GM19372 (cell line): ENCODE results near the gene KIN.
"Not testable (repeated sequence)": the region's sequence is repeated elsewhere in the genome, so short reads cannot be mapped to it uniquely, and the experiment has no call there.

Experiments
- ATAC-seq: cut with Tn5 transposase; IDR thresholded peaks from one replicate; pipeline ENCODE4 v1.9.1; 2021; ENCODE audit warnings: mild to moderate bottlenecking, low read depth, moderate library complexity; ENCODE audit not compliant: unreplicated experiment

KIN gene

GRCh38 chr10:7797582-7797981, 9.8 kb upstream of the KIN start:
- ATAC-seq, result no peak

DNA sequence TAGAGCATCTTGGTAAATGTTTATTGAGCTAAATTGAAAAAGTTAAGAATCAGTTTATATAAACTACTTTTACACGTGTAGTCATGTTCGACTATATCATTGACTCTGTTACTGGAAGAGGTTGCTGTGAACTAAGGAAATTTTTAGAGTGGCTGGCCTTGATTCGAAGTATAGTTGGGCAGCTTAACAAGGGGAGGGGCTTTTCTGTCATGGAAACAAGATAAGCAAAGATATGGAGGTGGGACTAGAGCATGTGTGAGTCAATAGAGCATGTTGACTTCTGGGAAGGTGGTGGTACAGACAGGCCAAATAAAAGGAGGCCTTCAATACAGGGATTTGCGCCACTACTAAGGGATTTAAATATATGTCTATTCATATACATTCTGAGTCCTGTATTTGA, 7.8 kb upstream of the KIN start:
- no peak for ATAC-seq

- ATAC-seq, result no peak
Measured at GRCh38 chr10:7794251-7795026, 6.6 kb upstream of the KIN start.

GRCh38 chr10:7792541-7792940, 4.7 kb upstream of the KIN start:
- ATAC-seq, result no peak

DNA sequence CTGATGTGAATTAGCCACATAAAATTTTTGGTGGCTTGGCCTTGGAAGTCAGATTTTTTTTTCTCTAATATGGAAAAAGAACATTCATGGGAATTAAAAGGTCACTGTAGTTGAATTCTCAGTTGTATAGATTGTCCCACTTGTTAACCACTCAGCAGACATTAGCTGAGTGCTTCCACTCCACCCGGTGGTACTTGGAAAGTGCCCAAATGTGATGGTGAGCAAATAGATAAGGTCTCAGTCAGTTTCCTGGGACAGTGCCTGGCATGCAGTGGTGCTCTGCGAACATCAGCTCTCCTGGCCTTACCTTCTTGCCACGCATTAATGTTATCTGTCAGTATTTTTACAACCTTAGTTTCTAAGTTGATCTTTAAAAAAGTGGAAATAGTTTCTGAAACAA, 1.6 kb upstream of the KIN start:
- ATAC-seq, result no peak

GRCh38 chr10:7788639-7789286, 970 bp upstream of the KIN start:
- ATAC-seq, result peak; percentile 6

DNA sequence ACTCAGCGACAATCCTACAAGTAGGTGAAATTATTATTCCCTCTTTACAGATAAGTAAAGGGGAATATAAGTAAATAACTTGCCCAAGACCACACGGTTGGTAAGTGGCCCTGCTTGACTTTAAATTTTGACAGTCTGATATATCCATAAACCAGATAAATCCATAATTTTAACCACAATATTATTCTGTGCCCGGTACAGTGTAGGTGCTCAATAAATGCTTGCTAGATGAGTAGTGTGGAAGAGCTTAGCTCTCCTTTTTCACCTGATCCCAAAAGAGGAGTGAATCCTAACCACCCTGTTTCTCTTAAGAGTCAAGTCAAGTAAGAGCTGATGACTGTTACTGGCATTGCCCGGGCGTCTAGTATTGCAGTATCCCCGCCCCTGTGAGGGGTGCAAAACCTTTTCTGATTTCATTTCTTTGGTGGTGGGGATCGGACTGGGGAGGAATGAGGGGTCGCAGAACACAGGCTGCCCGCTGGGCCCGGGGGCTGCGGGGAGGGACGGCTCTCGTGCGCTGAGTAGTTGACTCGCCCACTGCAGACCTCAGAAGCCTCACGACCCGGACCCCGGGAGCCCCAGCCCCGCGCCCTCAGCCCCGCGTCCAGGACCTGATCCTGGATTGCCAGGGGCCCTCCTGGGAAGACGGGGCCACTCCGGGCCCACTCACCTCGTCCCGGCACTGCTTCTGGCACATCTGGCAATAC, 490 bp downstream of the KIN start:
- ATAC-seq, result peak; percentile 6

DNA sequence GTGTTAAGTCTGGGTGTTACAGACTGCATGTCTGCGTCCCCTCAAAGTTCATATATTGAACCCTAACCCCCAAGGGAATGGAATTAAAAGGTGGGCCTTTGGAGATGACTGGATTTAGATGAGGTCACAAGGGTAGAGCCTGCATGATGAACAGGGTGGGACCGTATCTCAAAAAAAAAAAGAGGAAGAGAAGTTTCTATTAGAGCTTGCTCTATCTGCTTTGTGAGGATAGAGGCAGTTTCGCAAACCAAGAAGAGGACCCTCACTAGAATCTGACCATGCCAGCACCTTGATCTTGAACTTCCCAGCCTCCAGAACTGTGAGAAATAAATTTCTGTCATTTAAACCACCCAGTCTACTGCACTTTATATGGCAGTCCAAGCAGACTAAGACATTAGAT, 1.4 kb downstream of the KIN start:
- ATAC-seq, result no peak

GRCh38 chr10:7782194-7782593, 5.6 kb downstream of the KIN start:
- not testable (repeated sequence) for ATAC-seq

- no peak for ATAC-seq
Measured at GRCh38 chr10:7776777-7777176, 11.0 kb downstream of the KIN start.

- no peak for ATAC-seq
Measured at GRCh38 chr10:7773845-7774801, 13.7 kb downstream of the KIN start.

DNA sequence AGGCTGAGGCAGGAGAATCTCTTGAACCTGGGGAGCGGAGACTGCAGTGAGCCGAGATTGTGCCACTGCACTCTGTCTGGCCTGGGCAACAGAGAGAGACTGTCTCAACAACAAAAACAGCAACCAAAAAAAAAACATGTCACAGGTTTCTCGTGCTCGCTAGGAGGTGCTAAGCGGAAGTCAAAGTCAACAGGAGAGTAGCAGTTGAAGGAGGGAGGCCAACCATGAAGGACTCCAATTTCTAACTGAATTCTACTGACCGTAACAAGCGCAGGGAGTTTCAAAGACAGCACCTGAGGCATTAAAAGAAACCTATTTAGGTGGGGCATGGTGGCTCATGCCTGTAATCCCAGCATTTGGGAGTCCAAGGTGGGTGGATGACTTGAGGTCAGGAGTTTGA, 19.4 kb downstream of the KIN start:
- no peak for ATAC-seq

- ATAC-seq, result no peak
Measured at GRCh38 chr10:7767209-7767608, 20.6 kb downstream of the KIN start.

- no peak for ATAC-seq
Measured at GRCh38 chr10:7766241-7766640, 21.6 kb downstream of the KIN start.

DNA sequence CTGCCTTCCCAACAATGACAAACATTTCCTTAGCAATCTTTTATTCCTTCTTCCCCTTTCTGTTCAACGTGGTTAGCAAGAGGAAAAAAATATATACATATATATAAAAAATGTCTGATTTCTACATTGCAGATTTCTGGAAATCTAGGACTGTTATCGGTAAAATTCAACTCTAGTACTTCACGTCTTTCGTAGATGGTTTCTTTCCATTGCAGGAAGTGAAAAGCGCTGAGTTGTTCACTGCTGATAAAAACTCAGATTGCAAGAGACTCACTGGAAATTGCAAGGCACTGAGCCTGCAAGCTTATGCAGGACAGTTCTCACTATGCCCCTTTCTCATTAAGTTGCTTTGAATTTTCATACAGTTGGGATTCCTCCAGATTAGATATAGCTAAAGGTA, 23.9 kb downstream of the KIN start:
- no peak for ATAC-seq

GRCh38 chr10:7756360-7756992, 31.3 kb downstream of the KIN start:
- ATAC-seq, result no peak

GRCh38 chr10:7755103-7755502, 32.7 kb downstream of the KIN start:
- no peak for ATAC-seq

DNA sequence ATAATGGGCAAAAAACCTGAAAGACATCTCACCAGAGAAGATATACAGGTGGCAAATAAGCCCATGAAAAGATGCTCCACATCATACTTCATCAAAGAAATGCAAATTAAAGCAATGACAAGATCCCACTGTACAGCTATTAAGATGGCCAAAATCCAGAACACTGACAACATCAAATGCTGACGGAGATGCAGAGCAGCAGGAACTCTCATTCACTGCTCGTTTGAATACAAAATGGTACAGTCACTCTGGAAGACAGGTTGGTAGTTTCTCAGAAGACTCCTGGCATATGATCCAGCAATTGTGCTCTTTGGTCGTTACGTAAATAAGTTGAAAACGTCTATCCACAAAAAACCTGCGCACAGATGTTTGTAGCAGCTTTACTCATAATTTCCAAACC, 35.5 kb downstream of the KIN start:
- no peak for ATAC-seq

DNA sequence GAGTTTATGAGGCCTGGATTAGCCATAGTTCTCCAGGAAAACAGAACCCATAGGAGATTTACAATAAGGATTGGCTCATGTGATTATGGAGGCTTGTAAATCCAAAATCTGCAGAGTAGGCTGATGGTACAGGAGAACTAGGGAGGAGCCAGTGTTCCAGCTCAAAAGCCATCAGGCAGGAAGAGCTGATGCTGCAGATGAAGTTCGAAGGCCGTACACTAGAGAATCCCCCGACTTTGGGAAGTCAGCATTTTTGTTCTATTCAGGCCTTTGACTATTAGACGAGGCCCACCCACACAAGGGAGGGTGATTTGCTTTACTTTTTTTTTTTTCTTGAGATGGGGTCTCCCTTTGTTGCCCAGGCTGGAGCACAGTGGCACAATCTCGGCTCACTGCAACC, 37.6 kb downstream of the KIN start:
- ATAC-seq, result no peak

GRCh38 chr10:7748637-7749036, 39.2 kb downstream of the KIN start:
- not testable (repeated sequence) for ATAC-seq
